PC-9 (cell line): ENCODE results near the gene CCDC85C. TPM values are rescaled to one million over a fixed set of nuclear protein-coding genes. Genes with fewer than 3 reads are reported as not detected.

Experiments
- BruUV-seq: library from RNA; stranded (reverse); fragments of 400-500 nt; replicated peaks from 2 replicates; lab custom pipeline; 2021; lab: Mats Ljungman, UMichigan
- CTCF ChIA-PET: fragments of 300-600 bp; sonication (Branson Sonifier 250); formaldehyde crosslinking; loops from one replicate; lab custom pipeline; 2022; ENCODE audit warnings: antibody characterized with exemption; lab: Charles Lee
- POLR2A ChIA-PET: fragments of 300-600 bp; sonication (Branson Sonifier 250); formaldehyde crosslinking; loops from one replicate; lab custom pipeline; 2022; ENCODE audit warnings: antibody characterized with exemption; ENCODE audit not compliant: unreplicated experiment; lab: Charles Lee
- DNase-seq, 2 experiments: peaks; one replicate each; pipeline versions ENCODE4 v3.0.0 to v3.0.0-alpha.2; 2015 to 2022; ENCODE audit warnings: mixed read lengths in 1 of 2
- H2AFZ ChIP-seq: fragments of 200-600 bp; sonication (generic); 2 replicates; pipeline ENCODE4 v1.8.1; 2017; ENCODE audit warnings: antibody characterized with exemption
- H3F3A ChIP-seq: fragments of 200-600 bp; sonication (generic); 2 replicates; pipeline ENCODE4 v1.8.1; 2017; ENCODE audit warnings: antibody characterized with exemption, mild to moderate bottlenecking, low read depth; ENCODE audit not compliant: insufficient read depth
- H3K27ac ChIP-seq: fragments of 200-600 bp; sonication (generic); 2 replicates; pipeline ENCODE4 v1.6.1; 2016; ENCODE audit warnings: mixed run types
- H3K27me3 ChIP-seq: fragments of 200-600 bp; sonication (generic); 2 replicates; pipeline ENCODE4 v1.6.1; 2016; ENCODE audit warnings: low read depth, mixed run types; ENCODE audit not compliant: insufficient read depth
- H3K36me3 ChIP-seq: fragments of 200-600 bp; sonication (generic); 2 replicates; pipeline ENCODE4 v1.6.1; 2016; ENCODE audit warnings: low read depth, mixed run types
- H3K4me1 ChIP-seq: fragments of 200-600 bp; sonication (generic); replicated peaks from 2 replicates; pipeline ENCODE4 v1.6.1; 2016; ENCODE audit warnings: mixed run types; ENCODE audit not compliant: insufficient read depth
- H3K4me2 ChIP-seq: fragments of 200-600 bp; sonication (generic); 2 replicates; pipeline ENCODE4 v1.6.1; 2017; ENCODE audit warnings: mixed run types
- H3K4me3 ChIP-seq: fragments of 200-600 bp; sonication (generic); 2 replicates; pipeline ENCODE4 v1.6.1; 2016; ENCODE audit warnings: mixed run types
- H3K79me2 ChIP-seq: fragments of 200-600 bp; sonication (generic); 2 replicates; pipeline ENCODE4 v1.6.1; 2017; ENCODE audit warnings: low read depth, mixed run types
- H3K9me2 ChIP-seq: fragments of 200-600 bp; sonication (generic); 2 replicates; pipeline ENCODE4 v1.8.1; 2017; ENCODE audit warnings: mild to moderate bottlenecking; ENCODE audit not compliant: insufficient read depth
- H3K9me3 ChIP-seq: fragments of 200-600 bp; sonication (generic); 2 replicates; pipeline ENCODE4 v1.8.1; 2016; ENCODE audit warnings: low read depth; ENCODE audit not compliant: insufficient read depth
- H4K20me1 ChIP-seq: fragments of 200-600 bp; sonication (generic); 2 replicates; pipeline ENCODE4 v1.8.1; 2017; ENCODE audit not compliant: insufficient read depth
- CTCF ChIP-seq: fragments of 200-600 bp; sonication (generic); conservative IDR thresholded peaks from 2 replicates; pipeline ENCODE4 v1.6.1; 2017; ENCODE audit warnings: mixed run types, antibody characterized with exemption, mild to moderate bottlenecking, moderate library complexity
- EZH2 ChIP-seq: fragments of 200-600 bp; sonication (generic); IDR thresholded peaks from 2 replicates; pipeline ENCODE4 v1.8.0; 2017; ENCODE audit warnings: antibody characterized with exemption, low read depth
- intact Hi-C: fragments of 100-400 bp; cut with micrococcal nuclease; formaldehyde crosslinking; loops from one replicate; pipeline ENCODE4 v1.10.0; 2022; ENCODE audit not compliant: unreplicated experiment
- total RNA-seq: library from RNA; stranded (reverse); gene quantifications from 2 replicates; pipeline ENCODE4 v1.2.3, GENCODE V29; 2021

The CCDC85C gene
- total RNA-seq, 1 experiment from 2014 or later: 21.2 TPM

GRCh38 chr14:99462210-99462609 lies 141.8 kb downstream of the CCDC85C start:
- Histone ChIP-seq H3K4me2 (no peak overlapping the region), H3K79me2 (no peaks in the 10 kb centered on the region), H2AFZ (no peak overlapping the region), H3K9me2 (no peaks in the 10 kb centered on the region), H3K4me3 (no peak overlapping the region), H3F3A (no peaks in the 10 kb centered on the region), H3K27me3 (no peaks in the 10 kb centered on the region), H3K9me3 (no peaks in the 10 kb centered on the region), H3K4me1 (no peaks in the 10 kb centered on the region), H4K20me1 (no peaks in the 10 kb centered on the region), H3K27ac (no peak overlapping the region), H3K36me3 (no peaks in the 10 kb centered on the region)
- intact Hi-C loops: no loop called here
- no TSS peak for BruUV-seq
- no peak for DNase-seq
- POLR2A ChIA-PET: no interaction called here
- CTCF ChIA-PET: no interaction called here
- TF ChIP-seq EZH2 (no peak), CTCF (no peak)

- Histone ChIP-seq H3K27ac (no peak overlapping the region), H3K4me1 (no peaks in the 10 kb centered on the region), H4K20me1 (no peaks in the 10 kb centered on the region), H3K36me3 (no peaks in the 10 kb centered on the region), H3K27me3 (no peaks in the 10 kb centered on the region), H3K9me3 (no peaks in the 10 kb centered on the region), H2AFZ (no peak overlapping the region), H3K4me3 (no peak overlapping the region), H3K79me2 (no peaks in the 10 kb centered on the region), H3K4me2 (no peak overlapping the region), H3K9me2 (no peaks in the 10 kb centered on the region), H3F3A (no peaks in the 10 kb centered on the region)
- intact Hi-C loops: no loop called here
- BruUV-seq: no TSS peak
- TF ChIP-seq EZH2 (no peak), CTCF (no peak)
- POLR2A ChIA-PET: no interaction called here
- no peak for DNase-seq
- CTCF ChIA-PET: no interaction called here
Observed at GRCh38 chr14:99461411-99462085, 142.5 kb downstream of the CCDC85C start.

- DNase-seq: no peak
- Histone ChIP-seq H2AFZ (no peak overlapping the region), H3K4me3 (no peak overlapping the region), H3K27me3 (no peaks in the 10 kb centered on the region), H3K9me2 (no peaks in the 10 kb centered on the region), H4K20me1 (no peaks in the 10 kb centered on the region), H3K79me2 (no peaks in the 10 kb centered on the region), H3K27ac (no peak overlapping the region), H3F3A (no peaks in the 10 kb centered on the region), H3K9me3 (no peaks in the 10 kb centered on the region), H3K36me3 (no peaks in the 10 kb centered on the region), H3K4me1 (no peaks in the 10 kb centered on the region), H3K4me2 (no peak overlapping the region)
- no peak for TF ChIP-seq EZH2
- no peak for TF ChIP-seq CTCF
- BruUV-seq: no TSS peak
- intact Hi-C loops: no loop called here
- ChIA-PET CTCF (no interaction called here), POLR2A (no interaction called here)
Observed at GRCh38 chr14:99460793-99461192, 143.2 kb downstream of the CCDC85C start.
